Activated CD4-positive, alpha-beta T cell treated with anti-CD3 and anti-CD28 coated beads for 36 hours (primary cell): ENCODE results near the gene PNLIP. TPM values are rescaled to one million over a fixed set of nuclear protein-coding genes. Genes with fewer than 3 reads are reported as not detected.
A peak's percentile ranks its signal among the peaks of the same experiment; 100 is the strongest.

Experiments
- ATAC-seq: fragments of 200-7000 bp; cut with Tn5 transposase; one replicate; pipeline ENCODE4 v1.10.0; 2021; ENCODE audit warnings: mild to moderate bottlenecking, moderate library complexity
- CTCF ChIA-PET: fragments of 350-600 bp; sonication (Branson Sonifier 250); formaldehyde crosslinking; loops from one replicate; lab custom pipeline; 2021; ENCODE audit warnings: antibody characterized with exemption; lab: Charles Lee
- POLR2A ChIA-PET: fragments of 350-600 bp; sonication (Branson Sonifier 250); formaldehyde crosslinking; loops from one replicate; lab custom pipeline; 2021; ENCODE audit warnings: antibody characterized with exemption, inconsistent platforms; lab: Charles Lee
- DNase-seq: peaks from one replicate; pipeline ENCODE4 v3.0.0-alpha.2; 2020
- H3K27ac Mint-ChIP-seq: one replicate; pipeline ENCODE4 v1.8.0; 2021; ENCODE audit warnings: mixed read lengths
- H3K27me3 Mint-ChIP-seq: one replicate; pipeline ENCODE4 v1.8.0; 2021; ENCODE audit warnings: mixed read lengths
- H3K36me3 Mint-ChIP-seq: one replicate; pipeline ENCODE4 v1.8.0; 2021; ENCODE audit warnings: low read depth, mixed read lengths
- H3K4me1 Mint-ChIP-seq: one replicate; pipeline ENCODE4 v1.8.0; 2021; ENCODE audit warnings: mixed read lengths
- H3K4me3 Mint-ChIP-seq: one replicate; pipeline ENCODE4 v1.8.0; 2021; ENCODE audit warnings: mild to moderate bottlenecking, moderate library complexity, mixed read lengths
- H3K9me3 Mint-ChIP-seq: one replicate; pipeline ENCODE4 v1.8.0; 2021; ENCODE audit warnings: low read depth, mixed read lengths
- intact Hi-C, 2 experiments: fragments of 100-400 bp; cut with DNase I in 1 of 2; cut with micrococcal nuclease in 1 of 2; formaldehyde crosslinking; loops; one replicate each; pipeline versions ENCODE4 v1.14.2 to v1.15.1; 2022 to 2024; cut with DNase I, micrococcal nuclease
- total RNA-seq, 2 experiments: library from RNA; stranded (reverse); gene quantifications; one replicate each; pipeline ENCODE4 v1.2.3, GENCODE V29; 2021

Gene PNLIP
- not detected for total RNA-seq

- no peak within 1 kb of the TSS for H3K4me3 Mint-ChIP-seq
- CTCF ChIA-PET = no interaction called here
Observed at GRCh38 chr10:116545756-116546155, at the start of gene PNLIP. Gene PNLIP, plus strand, starts transcription at chr10:116545931. Its CDS starts 162 bp downstream, at chr10:116546093.

GRCh38 chr10:116504786-116505185 is 40.9 kb upstream of the PNLIP start:
- Mint-ChIP-seq H3K4me3 (no peak overlapping the region), H3K27me3 (no peaks in the 10 kb centered on the region), H3K9me3 (no peaks in the 10 kb centered on the region), H3K4me1 (no peaks in the 10 kb centered on the region), H3K27ac (no peak overlapping the region), H3K36me3 (no peaks in the 10 kb centered on the region)
- ATAC-seq = no peak
- CTCF ChIA-PET = no interaction called here
- POLR2A ChIA-PET = no interaction called here
- DNase-seq = no peak
- intact Hi-C loops = no loop called here

More at GRCh38 chr10:116545756-116546155, at the start of gene PNLIP:
- intact Hi-C loops = no loop called here
- Mint-ChIP-seq H3K36me3 (no peaks in the 10 kb centered on the region), H3K27ac (no peak within 1 kb of the TSS), H3K4me1 (no peaks in the 10 kb centered on the region), H3K9me3 (no peaks in the 10 kb centered on the region), H3K27me3 (peaks cover 8% of the 10 kb centered on the region)
- ATAC-seq = no peak
- DNase-seq = no peak
- POLR2A ChIA-PET = no interaction called here

- Mint-ChIP-seq H3K27ac (no peak overlapping the region), H3K9me3 (no peaks in the 10 kb centered on the region), H3K27me3 (peaks cover 4% of the 10 kb centered on the region), H3K4me3 (no peak overlapping the region), H3K36me3 (no peaks in the 10 kb centered on the region), H3K4me1 (no peaks in the 10 kb centered on the region)
- POLR2A ChIA-PET = no interaction called here
- intact Hi-C loops = no loop called here
- ATAC-seq (no peak), DNase-seq (no peak)
- CTCF ChIA-PET = interaction anchor here (0.7 to 1.2 kb wide), 4 partner anchors 11 to 21 kb away, joined by 3 to 7 read pairs (median 4); no protein-coding TSS in a partner anchor
Observed at GRCh38 chr10:116510565-116510964, 35.2 kb upstream of the PNLIP start.

- POLR2A ChIA-PET = no interaction called here
- no peak overlapping the region for H3K4me3 Mint-ChIP-seq
Observed at GRCh38 chr10:116511365-116511764, 34.4 kb upstream of the PNLIP start.

GRCh38 chr10:116521424-116522290 is 24.1 kb upstream of the PNLIP start:
- POLR2A ChIA-PET = no interaction called here
- ATAC-seq (no peak), DNase-seq (peak; percentile 47)
- Mint-ChIP-seq H3K36me3 (no peaks in the 10 kb centered on the region), H3K4me3 (no peak overlapping the region), H3K9me3 (no peaks in the 10 kb centered on the region), H3K27ac (no peak overlapping the region), H3K4me1 (no peaks in the 10 kb centered on the region), H3K27me3 (peaks cover 4% of the 10 kb centered on the region)
- intact Hi-C loops = loop anchor here in 1 of 2 experiments (1.0 kb wide), 1 partner anchor 77 kb away; no protein-coding TSS in a partner anchor
- CTCF ChIA-PET = interaction anchor here (0.6 to 2.0 kb wide), 9 partner anchors 9 to 266 kb away, joined by 3 to 7 read pairs (median 4); no protein-coding TSS in a partner anchor

More at GRCh38 chr10:116511365-116511764, 34.4 kb upstream of the PNLIP start:
- H3K9me3 Mint-ChIP-seq = no peaks in the 10 kb centered on the region
- CTCF ChIA-PET = no interaction called here
- no peak for ATAC-seq
- no peaks in the 10 kb centered on the region for H3K4me1 Mint-ChIP-seq
- peaks cover 4% of the 10 kb centered on the region for H3K27me3 Mint-ChIP-seq
- intact Hi-C loops = no loop called here
- no peaks in the 10 kb centered on the region for H3K36me3 Mint-ChIP-seq
- H3K27ac Mint-ChIP-seq = no peak overlapping the region
- no peak for DNase-seq

GRCh38 chr10:116522803-116523381 is 22.8 kb upstream of the PNLIP start:
- intact Hi-C loops = no loop called here
- Mint-ChIP-seq H3K9me3 (no peaks in the 10 kb centered on the region), H3K36me3 (no peaks in the 10 kb centered on the region), H3K4me1 (no peaks in the 10 kb centered on the region), H3K27ac (no peak overlapping the region), H3K27me3 (peaks cover 4% of the 10 kb centered on the region), H3K4me3 (no peak overlapping the region)
- ChIA-PET POLR2A (no interaction called here), CTCF (interaction anchor here (0.6 to 2.0 kb wide), 4 partner anchors 17 to 265 kb away, joined by 3 to 7 read pairs (median 4); no protein-coding TSS in a partner anchor)
- DNase-seq (no peak), ATAC-seq (no peak)

GRCh38 chr10:116524736-116525135 is 21.0 kb upstream of the PNLIP start:
- no peak overlapping the region for H3K4me3 Mint-ChIP-seq
- intact Hi-C loops = no loop called here
- H3K27ac Mint-ChIP-seq = no peak overlapping the region
- no peaks in the 10 kb centered on the region for H3K4me1 Mint-ChIP-seq
- CTCF ChIA-PET = no interaction called here
- ATAC-seq (no peak), DNase-seq (no peak)
- POLR2A ChIA-PET = no interaction called here
- H3K27me3 Mint-ChIP-seq = peaks cover 4% of the 10 kb centered on the region
- H3K9me3 Mint-ChIP-seq = no peaks in the 10 kb centered on the region
- no peaks in the 10 kb centered on the region for H3K36me3 Mint-ChIP-seq

GRCh38 chr10:116526219-116526618 is 19.5 kb upstream of the PNLIP start:
- POLR2A ChIA-PET = no interaction called here
- CTCF ChIA-PET = interaction anchor here (0.8 kb wide), 1 partner anchor 80 kb away, joined by 4 read pairs; no protein-coding TSS in a partner anchor

GRCh38 chr10:116536810-116537209 is 8.9 kb upstream of the PNLIP start:
- DNase-seq (no peak), ATAC-seq (no peak)
- peaks cover 10% of the 10 kb centered on the region for H3K27me3 Mint-ChIP-seq
- H3K4me1 Mint-ChIP-seq = no peaks in the 10 kb centered on the region
- peaks cover 3% of the 10 kb centered on the region for H3K9me3 Mint-ChIP-seq
- H3K4me3 Mint-ChIP-seq = no peak overlapping the region
- CTCF ChIA-PET = interaction anchor here (1.0 kb wide), 1 partner anchor 20 kb away, joined by 3 read pairs; no protein-coding TSS in a partner anchor
- H3K36me3 Mint-ChIP-seq = no peaks in the 10 kb centered on the region
- POLR2A ChIA-PET = no interaction called here
- intact Hi-C loops = no loop called here
- H3K27ac Mint-ChIP-seq = no peak overlapping the region

More at GRCh38 chr10:116526219-116526618, 19.5 kb upstream of the PNLIP start:
- no peak overlapping the region for H3K4me3 Mint-ChIP-seq
- intact Hi-C loops = no loop called here
- no peaks in the 10 kb centered on the region for H3K36me3 Mint-ChIP-seq
- DNase-seq (no peak), ATAC-seq (no peak)
- H3K9me3 Mint-ChIP-seq = no peaks in the 10 kb centered on the region
- H3K27ac Mint-ChIP-seq = no peak overlapping the region
- H3K4me1 Mint-ChIP-seq = no peaks in the 10 kb centered on the region
- H3K27me3 Mint-ChIP-seq = peaks cover 6% of the 10 kb centered on the region

- no peaks in the 10 kb centered on the region for H3K36me3 Mint-ChIP-seq
- intact Hi-C loops = no loop called here
- ATAC-seq (no peak), DNase-seq (no peak)
- POLR2A ChIA-PET = no interaction called here
- peaks cover 3% of the 10 kb centered on the region for H3K9me3 Mint-ChIP-seq
- no peak overlapping the region for H3K27ac Mint-ChIP-seq
- peaks cover 10% of the 10 kb centered on the region for H3K27me3 Mint-ChIP-seq
- CTCF ChIA-PET = no interaction called here
- no peaks in the 10 kb centered on the region for H3K4me1 Mint-ChIP-seq
- no peak overlapping the region for H3K4me3 Mint-ChIP-seq
Observed at GRCh38 chr10:116538456-116538855, 7.3 kb upstream of the PNLIP start.

GRCh38 chr10:116538992-116539391 is 6.7 kb upstream of the PNLIP start:
- POLR2A ChIA-PET = no interaction called here
- H3K27ac Mint-ChIP-seq = no peak overlapping the region
- intact Hi-C loops = no loop called here
- peaks cover 3% of the 10 kb centered on the region for H3K9me3 Mint-ChIP-seq
- ATAC-seq (no peak), DNase-seq (no peak)
- no peaks in the 10 kb centered on the region for H3K4me1 Mint-ChIP-seq
- CTCF ChIA-PET = interaction anchor here (1.6 kb wide), 1 partner anchor 16 kb away, joined by 7 read pairs; no protein-coding TSS in a partner anchor
- peaks cover 10% of the 10 kb centered on the region for H3K27me3 Mint-ChIP-seq
- no peak overlapping the region for H3K4me3 Mint-ChIP-seq
- H3K36me3 Mint-ChIP-seq = no peaks in the 10 kb centered on the region
